IMR-90 (cell line): ENCODE data around the gene ERP44. TPM values are rescaled to one million over a fixed set of nuclear protein-coding genes. Genes with fewer than 3 reads are reported as not detected.

Experiments
- ATAC-seq: fragments of 200-7000 bp; cut with Tn5 transposase; 2 replicates; pipeline ENCODE4 v1.9.1; 2020; ENCODE audit warnings: low read depth, mild to moderate bottlenecking, moderate library complexity
- BruUV-seq: library from RNA; stranded (reverse); fragments of 400-500 nt; replicated peaks from 2 replicates; lab custom pipeline; 2021; lab: Mats Ljungman, UMichigan
- CTCF ChIA-PET: fragments of 300-600 bp; formaldehyde crosslinking; extraction: SDS; loops from one replicate; lab custom pipeline; 2021; ENCODE audit warnings: antibody characterized with exemption; lab: Yijun Ruan, JAX
- POLR2A ChIA-PET: fragments of 300-600 bp; sonication (Branson Sonifier 250); formaldehyde crosslinking; loops from one replicate; lab custom pipeline; 2022; ENCODE audit warnings: antibody characterized with exemption; ENCODE audit not compliant: unreplicated experiment; lab: Charles Lee
- DNase-seq: peaks from one replicate; pipeline ENCODE4 v3.0.0; 2013
- H2AFZ ChIP-seq: replicated peaks from 2 replicates; pipeline ENCODE3; 2013; ENCODE audit warnings: low read length, mild to moderate bottlenecking; ENCODE audit not compliant: poor library complexity
- H2AK5ac ChIP-seq: 2 replicates; pipeline ENCODE4 v1.6.1; 2013; ENCODE audit warnings: low read depth, low read length, inconsistent platforms
- H2AK9ac ChIP-seq: replicated peaks from 2 replicates; pipeline ENCODE3; 2013; ENCODE audit warnings: mild to moderate bottlenecking, low read depth, low read length, moderate library complexity; ENCODE audit not compliant: poor library complexity
- H2BK120ac ChIP-seq: 2 replicates; pipeline ENCODE4 v1.6.1; 2013; ENCODE audit warnings: low read depth, low read length, inconsistent platforms
- H2BK15ac ChIP-seq: 3 replicates; pipeline ENCODE4 v1.6.1; 2013; ENCODE audit warnings: low read depth, low read length, inconsistent platforms
- H2BK20ac ChIP-seq: 2 replicates; pipeline ENCODE4 v1.6.1; 2013; ENCODE audit warnings: low read depth, mild to moderate bottlenecking, inconsistent platforms, low read length, moderate library complexity
- H2BK5ac ChIP-seq: 2 replicates; pipeline ENCODE4 v1.6.1; 2013; ENCODE audit warnings: mild to moderate bottlenecking, low read depth, low read length, inconsistent platforms; ENCODE audit not compliant: poor library complexity, severe bottlenecking
- H3K14ac ChIP-seq: replicated peaks from 2 replicates; pipeline ENCODE4 v1.6.1; 2013; ENCODE audit warnings: low read depth, low read length, inconsistent platforms
- H3K18ac ChIP-seq: 2 replicates; pipeline ENCODE4 v1.6.1; 2013; ENCODE audit warnings: low read depth, low read length, control low read depth
- H3K23ac ChIP-seq: 2 replicates; pipeline ENCODE4 v1.6.1; 2013; ENCODE audit warnings: low read depth, low read length, inconsistent platforms
- H3K27ac ChIP-seq: 2 replicates; pipeline ENCODE4 v1.5.1; 2013; ENCODE audit warnings: mild to moderate bottlenecking, control low read depth, low read length; ENCODE audit not compliant: insufficient read depth
- H3K27me3 ChIP-seq: 2 replicates; pipeline ENCODE4 v1.6.1; 2013; ENCODE audit warnings: low read length; ENCODE audit not compliant: control insufficient read depth, insufficient read depth
- H3K36me3 ChIP-seq: 2 replicates; pipeline ENCODE4 v1.6.1; 2013; ENCODE audit warnings: low read length, mixed read lengths; ENCODE audit not compliant: control insufficient read depth, insufficient read depth
- H3K4ac ChIP-seq: 2 replicates; pipeline ENCODE4 v1.6.1; 2013; ENCODE audit warnings: low read depth, low read length, inconsistent platforms
- H3K4me1 ChIP-seq: 2 replicates; pipeline ENCODE4 v1.6.1; 2013; ENCODE audit warnings: low read length, mixed read lengths; ENCODE audit not compliant: control insufficient read depth, insufficient read depth
- H3K4me2 ChIP-seq: 2 replicates; pipeline ENCODE4 v1.6.1; 2013; ENCODE audit warnings: low read depth, mild to moderate bottlenecking, control low read depth, low read length, moderate library complexity
- H3K4me3 ChIP-seq: 2 replicates; pipeline ENCODE4 v1.5.1; 2013; ENCODE audit warnings: low read depth, mild to moderate bottlenecking, control low read depth, low read length, moderate library complexity; ENCODE audit not compliant: insufficient read depth
- H3K56ac ChIP-seq: 2 replicates; pipeline ENCODE4 v1.6.1; 2013; ENCODE audit warnings: low read length, inconsistent platforms; ENCODE audit not compliant: insufficient read depth; ENCODE audit errors: extremely low read depth
- H3K79me1 ChIP-seq, 2 experiments: 2 replicates each; pipeline ENCODE4 v1.6.1; 2013; ENCODE audit warnings: low read length in 2 of 2, inconsistent platforms in 1 of 2, low read depth in 1 of 2
- H3K9ac ChIP-seq: 2 replicates; pipeline ENCODE4 v1.6.1; 2013; ENCODE audit warnings: low read depth, low read length, control low read depth
- H3K9me1 ChIP-seq: 2 replicates; pipeline ENCODE4 v1.6.1; 2013; ENCODE audit warnings: low read length, inconsistent platforms; ENCODE audit not compliant: insufficient read depth
- H3K9me3 ChIP-seq: 2 replicates; pipeline ENCODE4 v1.6.1; 2013; ENCODE audit warnings: low read length; ENCODE audit not compliant: control insufficient read depth, insufficient read depth
- H4K20me1 ChIP-seq: 2 replicates; pipeline ENCODE4 v1.6.1; 2013; ENCODE audit warnings: low read length, inconsistent platforms; ENCODE audit not compliant: insufficient read depth
- H4K5ac ChIP-seq: 2 replicates; pipeline ENCODE4 v1.6.1; 2013; ENCODE audit warnings: mild to moderate bottlenecking, low read depth, low read length, control low read depth
- H4K8ac ChIP-seq, 2 experiments: 2 replicates each; pipeline ENCODE4 v1.6.1; 2013; ENCODE audit warnings: low read depth in 2 of 2, low read length in 2 of 2, control low read depth in 1 of 2, inconsistent platforms in 1 of 2
- H4K91ac ChIP-seq: 2 replicates; pipeline ENCODE4 v1.6.1; 2013; ENCODE audit warnings: low read depth, low read length, inconsistent platforms; ENCODE audit not compliant: insufficient read depth
- CHD1 ChIP-seq: IDR thresholded peaks from 2 replicates; pipeline ENCODE4 v1.6.1; 2012; ENCODE audit warnings: low read depth, low read length, improper control_type of control experiment
- MAFK ChIP-seq: IDR thresholded peaks from 2 replicates; pipeline ENCODE4 v1.6.1; 2012; ENCODE audit warnings: low read depth, low read length, improper control_type of control experiment
- WGBS, 2 experiments: methylation state at CpG; one replicate each; pipeline versions ENCODE4 v1.1.5 to v1.1.7; 2013; ENCODE audit warnings: missing lambda C conversion rate in 2 of 2; ENCODE audit not compliant: insufficient read length in 1 of 2; ENCODE audit errors: extremely low coverage in 2 of 2; 5-methylcytosine and 5-hydroxymethylcytosine counted together
- dilution Hi-C: fragments of 300-500 bp; cut with HindIII; formaldehyde crosslinking; loops from one replicate; pipeline ENCODE4 v1.14.3; 2018; ENCODE audit warnings: low sequenced_read_pairs; ENCODE audit not compliant: unreplicated experiment
- in situ Hi-C: fragments of 300-500 bp; cut with MboI; formaldehyde crosslinking; loops from 3 replicates; pipeline ENCODE4 v1.14.3; 2019; ENCODE audit warnings: low sequenced_read_pairs, inconsistent platforms, mixed read lengths
- intact Hi-C: fragments of 100-400 bp; cut with micrococcal nuclease; formaldehyde crosslinking; loops from 2 replicates; pipeline ENCODE4 v1.10.0; 2022
- polyA plus RNA-seq, 3 experiments: library from polyadenylated mRNA; depleted of rRNA; stranded (reverse); fragments of >200 nt; gene quantifications; 2 replicates each; pipeline ENCODE4 v1.2.3, GENCODE V29; 2012; ENCODE audit warnings: low replicate concordance in 1 of 3
- total RNA-seq: library from RNA; depleted of rRNA; stranded (reverse); fragments of >200 nt; gene quantifications from 2 replicates; pipeline ENCODE4 v1.2.3, GENCODE V29; 2012

ERP44 gene
- total and polyA plus RNA-seq, 2 of the 4 experiments (the other 2 are of a cell fraction), result 9.1 to 13.5 TPM

DNA sequence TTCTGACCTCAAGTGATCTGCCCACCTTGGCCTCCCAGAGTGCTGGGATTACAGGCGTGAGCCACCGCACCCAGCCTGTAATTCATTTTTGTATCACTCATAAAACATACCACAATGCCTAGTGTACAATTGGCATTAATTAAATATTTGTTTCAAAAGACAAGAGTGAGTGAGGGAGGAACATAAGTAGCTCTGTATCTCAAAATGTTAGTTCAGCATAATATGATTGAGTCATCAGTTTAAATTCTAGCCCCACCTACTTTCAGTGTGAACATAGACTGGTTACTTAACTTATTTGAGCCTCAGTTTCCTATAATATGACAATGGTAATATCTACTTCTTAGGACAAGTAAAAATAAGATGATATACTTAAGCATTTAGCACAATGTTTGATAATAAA is 27.1 kb upstream of the ERP44 start:
- POLR2A ChIA-PET, result no interaction called here
- no TSS peak for BruUV-seq
- Histone ChIP-seq H2AK5ac (no peak overlapping the region), H2BK15ac (no peak overlapping the region), H3K18ac (no peak overlapping the region), H3K4me3 (no peak overlapping the region), H3K79me1 (peaks cover 6 to 12% of the 10 kb centered on the region in 2 experiments; a peak in 3 of 4 replicates), H3K36me3 (0 out of 2 replicates have a peak, but pooled peaks cover 2% of the 10 kb centered on the region), H3K27me3 (no peaks in the 10 kb centered on the region), H2AFZ (no peak overlapping the region), H2AK9ac (no peak overlapping the region), H3K4ac (no peak overlapping the region), H4K8ac (no peak overlapping the region), H3K9me1 (peaks cover 2% of the 10 kb centered on the region; the same call in 1 of the 2 replicates), H3K4me1 (peaks cover 3% of the 10 kb centered on the region; the same call in 1 of the 2 replicates), H2BK20ac (no peak overlapping the region), H3K14ac (no peak overlapping the region), H3K4me2 (no peak overlapping the region), H3K9me3 (no peaks in the 10 kb centered on the region), H3K23ac (no peak overlapping the region), H4K91ac (no peak overlapping the region), H2BK5ac (no peak overlapping the region), H2BK120ac (no peak overlapping the region), H3K56ac (no peak overlapping the region), H3K9ac (no peak overlapping the region), H3K27ac (no peak overlapping the region), H4K20me1 (0 out of 2 replicates have a peak, but pooled peaks cover 4% of the 10 kb centered on the region), H4K5ac (no peak overlapping the region)
- dilution Hi-C loops (no loop called here), in situ Hi-C loops (no loop called here), intact Hi-C loops (loop anchor here (10.0 kb wide), 2 partner anchors 49 to 169 kb away; no protein-coding TSS in a partner anchor)
- CTCF ChIA-PET, result interaction anchor here (0.6 kb wide), 1 partner anchor 248 kb away, joined by 3 read pairs; no protein-coding TSS in a partner anchor
- TF ChIP-seq CHD1, result no peak
- TF ChIP-seq MAFK, result peak; percentile 42; the same call in 1 of the 2 replicates
- no peak for DNase-seq
- ATAC-seq, result no peak
- no CpG with 5 or more reads among the region's 2 CpGs for WGBS, 2 experiments
